NCI-H1930 (cell line): ENCODE measurements around the gene ANGPTL2.
"Not testable (repeated sequence)": the region's sequence is repeated elsewhere in the genome, so short reads cannot be mapped to it uniquely, and the experiment has no call there.

ENCODE experiments used
- DNase-seq, 2 experiments: peaks; one replicate each; lab custom pipeline; 2025; lab: John Stamatoyannopoulos, UW

The ANGPTL2 gene

GRCh38 chr9:127122176-127123063 is at the start of gene ANGPTL2:
Gene ANGPTL2, minus strand, starts transcription at chr9:127122635. Its CDS starts 13,904 bp downstream, at chr9:127108731.
- no peak for DNase-seq

GRCh38 chr9:127171348-127171747 is 48.9 kb upstream of the ANGPTL2 start:
- DNase-seq, result not testable (repeated sequence)

GRCh38 chr9:127170652-127171051 is 48.2 kb upstream of the ANGPTL2 start:
- no peak for DNase-seq

GRCh38 chr9:127170103-127170502 is 47.7 kb upstream of the ANGPTL2 start:
- no peak for DNase-seq

- DNase-seq, result no peak
Measured at GRCh38 chr9:127169575-127169883, 47.1 kb upstream of the ANGPTL2 start.

- no peak for DNase-seq
Measured at GRCh38 chr9:127168756-127169574, 46.5 kb upstream of the ANGPTL2 start.

- DNase-seq, result no peak
Measured at GRCh38 chr9:127167560-127168326, 45.3 kb upstream of the ANGPTL2 start.

- no peak for DNase-seq
Measured at GRCh38 chr9:127166651-127167524, 44.5 kb upstream of the ANGPTL2 start.

- no peak for DNase-seq
Measured at GRCh38 chr9:127166111-127166510, 43.7 kb upstream of the ANGPTL2 start.

GRCh38 chr9:127165116-127165515 is 42.7 kb upstream of the ANGPTL2 start:
- DNase-seq, result no peak

GRCh38 chr9:127163409-127163808 is 41.0 kb upstream of the ANGPTL2 start:
- DNase-seq, result no peak

GRCh38 chr9:127162864-127163365 is 40.5 kb upstream of the ANGPTL2 start:
- no peak for DNase-seq

GRCh38 chr9:127162046-127162863 is 39.8 kb upstream of the ANGPTL2 start:
- no peak for DNase-seq

GRCh38 chr9:127161081-127161624 is 38.7 kb upstream of the ANGPTL2 start:
- DNase-seq, result no peak

- DNase-seq, result no peak
Measured at GRCh38 chr9:127159949-127160610, 37.6 kb upstream of the ANGPTL2 start.

GRCh38 chr9:127159325-127159801 is 36.9 kb upstream of the ANGPTL2 start:
- DNase-seq, result no peak

GRCh38 chr9:127158786-127159324 is 36.4 kb upstream of the ANGPTL2 start:
- no peak for DNase-seq

GRCh38 chr9:127155314-127155960 is 33.0 kb upstream of the ANGPTL2 start:
- DNase-seq, result no peak
